Measurements from ENCODE around the gene TXNL4A. TPM values are rescaled to one million over a fixed set of nuclear protein-coding genes. Genes with fewer than 3 reads are reported as not detected.
"Not testable (repeated sequence)": the region's sequence is repeated elsewhere in the genome, so short reads cannot be mapped to it uniquely, and the experiment has no call there.

TXNL4A gene
- total RNA-seq, 1 experiment from 2014 or later, result 178 TPM

- no TSS peak for BruUV-seq (replicated peaks)
- Histone ChIP-seq H4K20me1 (ENCODE audit: insufficient read depth) (no peaks in the 10 kb centered on the region), H3K9me3 (ENCODE audit: control insufficient read depth in 1 of 2, insufficient read depth in 1 of 2, low read depth in 1 of 2, low read length in 2 of 2) (no peaks in the 10 kb centered on the region), H3K4me1 (ENCODE audit: control insufficient read depth in 1 of 2, insufficient read depth in 2 of 2, low read length in 2 of 2) (peaks cover 32 to 57% of the 10 kb centered on the region in 2 experiments), H3K9ac (ENCODE audit: low read length) (0 out of 2 replicates have a peak overlapping the region, but pooled peaks have one; percentile 92), H3K9me2 (ENCODE audit: insufficient read depth) (no peaks in the 10 kb centered on the region), H3K4me3 (replicated peaks in 1 of 2; ENCODE audit: low read depth in 1 of 2, low read length in 2 of 2) (no peak overlapping the region), H3K4me2 (ENCODE audit: low read length) (peak overlapping the region; percentile 86), H3K79me2 (ENCODE audit: insufficient read depth, low read length) (peaks cover 13% of the 10 kb centered on the region), H3K36me3 (ENCODE audit: control insufficient read depth in 1 of 2, insufficient read depth in 2 of 2, low read length in 2 of 2) (no peaks in the 10 kb centered on the region), H3K27me3 (ENCODE audit: insufficient read depth, low read length) (no peaks in the 10 kb centered on the region), H2AFZ (ENCODE audit: low read depth, low read length, poor library complexity, severe bottlenecking) (no peak overlapping the region), H3K27ac (ENCODE audit: low read depth, low read length) (peak overlapping the region; percentile 32; the same call in 1 of the 2 replicates)
- intact Hi-C loops (cut with micrococcal nuclease), result no loop called here
- POLR2A ChIA-PET, result no interaction called here
- RAD21 ChIA-PET (ENCODE audit: low non-redundant PET in 1 of 2, low total read pairs in 2 of 2, uncharacterized antibody in 2 of 2, unreplicated experiment in 2 of 2), result no interaction called here
- no peak for TF ChIP-seq JUND (IDR thresholded peaks at IDR 0.05)
- TF ChIP-seq POLR2A (IDR thresholded peaks at IDR 0.05; ENCODE audit: borderline replicate concordance, extremely low read depth, insufficient read depth, insufficient read length), result no peak
- TF ChIP-seq TCF7L2 (IDR thresholded peaks at IDR 0.05; ENCODE audit: borderline replicate concordance, extremely low read depth, insufficient read depth, insufficient read length), result no peak
- no peak for TF ChIP-seq RAD21 (IDR thresholded peaks at IDR 0.05; ENCODE audit: low read depth)
- no peak for TF ChIP-seq YY1 (IDR thresholded peaks at IDR 0.05; ENCODE audit: extremely low read depth, insufficient replicate concordance, low read depth, low read length)
- DNase-seq (ENCODE audit: low read depth, low spot score), result no peak
- no peak for ATAC-seq
- CTCF ChIA-PET, result no interaction called here
These were observed 27.3 kb downstream of the TXNL4A start for GRCh38 chr18:79960921-79961526.

- H3K27me3 ChIP-seq (ENCODE audit: insufficient read depth, low read length); CTCF ChIA-PET; H4K20me1 ChIP-seq (ENCODE audit: insufficient read depth); intact Hi-C loops (cut with micrococcal nuclease); H2AFZ ChIP-seq (ENCODE audit: low read depth, low read length, poor library complexity, severe bottlenecking); H3K36me3 ChIP-seq (ENCODE audit: control insufficient read depth in 1 of 2, insufficient read depth in 2 of 2, low read length in 2 of 2); BruUV-seq (replicated peaks); RAD21 ChIA-PET (ENCODE audit: low non-redundant PET in 1 of 2, low total read pairs in 2 of 2, uncharacterized antibody in 2 of 2, unreplicated experiment in 2 of 2); H3K79me2 ChIP-seq (ENCODE audit: insufficient read depth, low read length); H3K27ac ChIP-seq (ENCODE audit: low read depth, low read length); H3K9ac ChIP-seq (ENCODE audit: low read length); ATAC-seq; H3K9me3 ChIP-seq (ENCODE audit: control insufficient read depth in 1 of 2, insufficient read depth in 1 of 2, low read depth in 1 of 2, low read length in 2 of 2); H3K9me2 ChIP-seq (ENCODE audit: insufficient read depth); DNase-seq (ENCODE audit: low read depth, low spot score); H3K4me3 ChIP-seq (replicated peaks in 1 of 2; ENCODE audit: low read depth in 1 of 2, low read length in 2 of 2); POLR2A ChIA-PET: not testable (repeated sequence)
- Histone ChIP-seq H3K4me2 (ENCODE audit: low read length) (peak overlapping the region; percentile 14; the same call in 1 of the 2 replicates), H3K4me1 (ENCODE audit: control insufficient read depth in 1 of 2, insufficient read depth in 2 of 2, low read length in 2 of 2) (peaks cover 32 to 50% of the 10 kb centered on the region in 2 experiments)
These were observed 28.1 kb downstream of the TXNL4A start for GRCh38 chr18:79960161-79960801.
